ENCODE data around the gene TLDC2.

TLDC2 gene

DNA sequence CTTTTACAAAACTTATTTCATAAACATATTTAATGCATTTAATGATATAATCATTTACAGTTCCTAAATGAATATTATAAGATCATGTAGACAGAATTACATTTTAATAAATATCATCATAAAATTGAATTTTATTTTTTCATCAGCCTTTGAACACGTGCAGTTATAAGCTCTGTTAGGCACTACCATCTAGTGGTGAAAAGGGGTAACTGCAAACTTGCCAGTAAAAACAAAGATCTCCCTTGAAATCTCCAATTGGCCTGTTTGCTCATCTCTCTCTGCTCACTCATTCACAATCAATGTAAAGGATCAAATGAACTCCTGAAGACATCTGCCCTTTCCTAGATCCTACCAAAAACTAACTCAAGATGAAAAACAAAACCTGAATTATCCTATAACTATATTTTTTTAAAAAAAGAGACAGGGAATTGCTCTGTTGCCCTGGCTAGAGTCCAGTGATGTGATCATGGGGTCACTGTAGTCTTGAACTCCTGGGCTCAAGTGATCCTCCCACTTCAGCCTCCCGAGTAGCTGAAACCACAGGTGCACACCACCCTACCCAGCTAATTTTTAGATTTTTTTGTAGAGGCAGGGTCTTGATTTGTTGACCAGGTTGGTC is 43.9 kb downstream of the TLDC2 start:
- no peak overlapping the region for H3K4me3 ChIP-seq (ENCODE audit: control insufficient read depth, low read depth, low read length)
- TF ChIP-seq, protein P1, sequence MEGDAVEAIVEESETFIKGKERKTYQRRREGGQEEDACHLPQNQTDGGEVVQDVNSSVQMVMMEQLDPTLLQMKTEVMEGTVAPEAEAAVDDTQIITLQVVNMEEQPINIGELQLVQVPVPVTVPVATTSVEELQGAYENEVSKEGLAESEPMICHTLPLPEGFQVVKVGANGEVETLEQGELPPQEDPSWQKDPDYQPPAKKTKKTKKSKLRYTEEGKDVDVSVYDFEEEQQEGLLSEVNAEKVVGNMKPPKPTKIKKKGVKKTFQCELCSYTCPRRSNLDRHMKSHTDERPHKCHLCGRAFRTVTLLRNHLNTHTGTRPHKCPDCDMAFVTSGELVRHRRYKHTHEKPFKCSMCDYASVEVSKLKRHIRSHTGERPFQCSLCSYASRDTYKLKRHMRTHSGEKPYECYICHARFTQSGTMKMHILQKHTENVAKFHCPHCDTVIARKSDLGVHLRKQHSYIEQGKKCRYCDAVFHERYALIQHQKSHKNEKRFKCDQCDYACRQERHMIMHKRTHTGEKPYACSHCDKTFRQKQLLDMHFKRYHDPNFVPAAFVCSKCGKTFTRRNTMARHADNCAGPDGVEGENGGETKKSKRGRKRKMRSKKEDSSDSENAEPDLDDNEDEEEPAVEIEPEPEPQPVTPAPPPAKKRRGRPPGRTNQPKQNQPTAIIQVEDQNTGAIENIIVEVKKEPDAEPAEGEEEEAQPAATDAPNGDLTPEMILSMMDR (IDR thresholded peaks at IDR 0.05; ENCODE audit: control insufficient read depth, insufficient read depth, low read depth, low read length, missing control alignments) = peak; percentile 73
- DNase-seq (ENCODE audit: low read depth) = no peak

DNA sequence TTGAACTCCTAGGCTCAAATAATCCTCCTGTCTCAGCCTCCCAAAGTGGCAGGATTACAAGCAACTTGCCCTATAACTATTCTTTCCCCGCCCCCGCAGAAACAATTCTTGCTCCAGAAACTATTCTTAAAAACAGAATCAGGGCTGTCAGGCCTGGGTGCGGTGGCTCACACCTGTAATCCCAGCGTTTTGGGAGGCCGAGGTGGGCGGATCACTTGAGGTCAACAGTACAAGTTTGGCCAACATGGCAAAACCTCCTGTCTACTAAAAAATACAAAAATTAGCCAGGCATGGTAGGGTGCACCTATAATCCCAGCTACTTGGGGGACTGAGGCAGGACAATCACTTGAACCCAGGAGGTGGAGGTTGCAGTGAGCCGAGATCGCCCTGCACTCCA is 44.4 kb downstream of the TLDC2 start:
- TF ChIP-seq, protein P1 (IDR thresholded peaks at IDR 0.05; ENCODE audit: control insufficient read depth, insufficient read depth, low read depth, low read length, missing control alignments) = no peak
- H3K4me3 ChIP-seq (ENCODE audit: control insufficient read depth, low read depth, low read length) = no peak overlapping the region
- no peak for DNase-seq (ENCODE audit: low read depth)

DNA sequence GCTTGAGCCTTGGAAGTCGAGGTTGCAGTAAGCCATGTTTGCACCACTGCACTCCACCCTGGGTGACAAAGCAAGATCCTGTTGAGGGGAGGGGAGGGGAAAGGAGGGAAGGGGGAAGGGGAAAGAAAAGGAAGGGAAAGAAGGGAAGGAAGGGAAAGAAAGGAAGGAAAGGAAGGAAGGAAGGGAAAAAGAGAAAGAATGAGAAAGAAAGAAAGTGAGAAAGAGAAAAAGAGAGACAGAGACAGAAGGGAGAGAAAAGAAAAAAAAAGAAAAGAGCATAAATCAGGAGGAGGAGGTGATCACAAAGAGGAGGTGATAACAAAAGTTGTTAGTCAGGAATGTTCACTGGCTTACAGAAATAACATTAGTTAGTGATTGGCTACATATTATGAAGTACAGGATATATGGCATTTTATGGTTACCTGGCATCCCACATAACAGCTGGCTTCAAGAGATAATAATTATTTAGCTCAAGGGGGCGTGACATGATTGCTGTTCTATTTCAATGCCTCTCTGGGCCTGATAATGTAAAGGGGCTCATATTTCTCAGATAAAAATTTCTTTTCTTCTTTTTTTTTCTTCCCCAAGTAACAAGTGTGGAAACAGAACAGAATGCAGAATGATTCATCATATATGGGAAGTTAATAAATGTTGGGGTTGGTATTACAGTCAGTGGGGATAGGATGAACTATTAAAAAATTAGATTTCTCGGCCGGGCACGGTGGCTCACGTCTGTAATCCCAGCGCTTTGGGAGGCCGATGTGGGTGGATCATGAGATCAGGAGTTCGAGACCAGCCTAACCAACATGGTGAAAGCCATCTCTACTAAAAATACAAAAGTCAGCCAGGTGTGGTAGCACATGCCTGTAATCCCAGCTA is 48.5 kb downstream of the TLDC2 start:
- no peak overlapping the region for H3K4me3 ChIP-seq (ENCODE audit: control insufficient read depth, low read depth, low read length)
- no peak for DNase-seq (ENCODE audit: low read depth)
- TF ChIP-seq, protein P1 (IDR thresholded peaks at IDR 0.05; ENCODE audit: control insufficient read depth, insufficient read depth, low read depth, low read length, missing control alignments) = no peak

DNA sequence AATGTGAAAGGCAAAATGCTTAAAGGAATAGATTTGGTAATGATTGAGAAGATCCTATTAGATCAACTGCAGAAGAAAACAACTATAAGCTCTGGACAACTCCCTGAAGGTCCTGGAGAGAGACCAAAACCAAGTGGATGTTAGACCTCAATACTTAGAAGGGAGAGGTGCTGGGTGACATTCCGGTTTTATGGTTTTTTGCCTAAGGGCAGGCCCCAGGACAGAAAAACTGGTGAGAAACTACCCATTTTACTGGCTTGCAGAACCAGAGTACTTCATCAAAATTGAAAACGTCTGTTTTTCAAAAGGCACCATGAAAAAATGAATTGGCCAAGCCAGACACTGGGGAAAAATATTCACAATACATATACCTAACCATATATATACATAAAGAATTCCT is 49.3 kb downstream of the TLDC2 start:
- no peak for DNase-seq (ENCODE audit: low read depth)
- no peak overlapping the region for H3K4me3 ChIP-seq (ENCODE audit: control insufficient read depth, low read depth, low read length)
- TF ChIP-seq, protein P1 (IDR thresholded peaks at IDR 0.05; ENCODE audit: control insufficient read depth, insufficient read depth, low read depth, low read length, missing control alignments) = no peak

DNA sequence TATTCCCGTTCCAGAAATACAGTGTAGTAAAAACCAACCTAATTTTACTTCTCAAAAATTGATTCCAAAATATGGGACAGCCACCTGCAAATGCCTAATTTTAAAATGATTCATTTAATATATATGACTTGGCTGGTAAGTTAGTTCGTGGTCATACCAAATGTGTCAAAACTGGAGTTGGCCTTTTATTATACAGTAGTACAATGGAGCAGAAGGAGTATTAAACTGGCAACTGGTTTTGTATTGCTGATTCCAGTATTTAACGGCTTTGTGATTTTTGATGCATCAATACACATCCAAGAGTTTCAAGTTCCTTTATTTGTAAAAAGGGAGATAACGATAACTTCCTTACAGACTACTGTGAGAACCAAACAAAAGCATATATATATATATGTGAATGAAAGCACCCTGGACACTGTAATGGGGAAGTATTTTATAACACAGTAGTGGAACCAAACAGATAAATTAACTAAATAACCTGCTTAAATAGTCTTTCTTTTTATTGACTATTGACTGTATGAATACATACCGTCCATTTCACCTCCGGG is 50.8 kb downstream of the TLDC2 start:
- TF ChIP-seq, protein P1 (IDR thresholded peaks at IDR 0.05; ENCODE audit: control insufficient read depth, insufficient read depth, low read depth, low read length, missing control alignments) = no peak
- no peak for DNase-seq (ENCODE audit: low read depth)
- H3K4me3 ChIP-seq (ENCODE audit: control insufficient read depth, low read depth, low read length) = no peak overlapping the region

DNA sequence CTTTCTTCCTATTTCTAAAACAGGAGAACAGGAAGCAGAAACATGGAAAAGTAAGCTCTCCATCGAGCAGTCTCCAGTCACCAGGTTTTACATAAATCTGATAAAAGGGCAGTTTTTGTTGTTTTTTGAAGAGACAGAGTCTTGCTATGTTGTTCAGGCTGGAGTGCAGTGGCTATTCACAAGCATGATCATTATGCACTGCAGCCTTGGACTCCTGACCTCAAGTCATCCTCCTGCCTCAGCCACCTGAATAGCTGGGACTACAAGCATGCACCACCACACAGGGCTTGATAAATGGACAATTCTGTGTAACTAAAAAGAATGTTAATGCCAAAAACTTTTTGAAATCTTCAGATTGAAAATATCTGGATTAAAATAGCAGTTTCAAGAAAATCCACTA is 51.8 kb downstream of the TLDC2 start:
- TF ChIP-seq, protein P1 (IDR thresholded peaks at IDR 0.05; ENCODE audit: control insufficient read depth, insufficient read depth, low read depth, low read length, missing control alignments) = no peak
- DNase-seq (ENCODE audit: low read depth) = no peak
- no peak overlapping the region for H3K4me3 ChIP-seq (ENCODE audit: control insufficient read depth, low read depth, low read length)
